ENCODE data around the gene AGFG1.

The AGFG1 gene

GRCh38 chr2:227607941-227608340, 136.0 kb downstream of the AGFG1 start:
- DNase-seq (ENCODE audit: low read depth in 2 of 2) = no peak

DNA sequence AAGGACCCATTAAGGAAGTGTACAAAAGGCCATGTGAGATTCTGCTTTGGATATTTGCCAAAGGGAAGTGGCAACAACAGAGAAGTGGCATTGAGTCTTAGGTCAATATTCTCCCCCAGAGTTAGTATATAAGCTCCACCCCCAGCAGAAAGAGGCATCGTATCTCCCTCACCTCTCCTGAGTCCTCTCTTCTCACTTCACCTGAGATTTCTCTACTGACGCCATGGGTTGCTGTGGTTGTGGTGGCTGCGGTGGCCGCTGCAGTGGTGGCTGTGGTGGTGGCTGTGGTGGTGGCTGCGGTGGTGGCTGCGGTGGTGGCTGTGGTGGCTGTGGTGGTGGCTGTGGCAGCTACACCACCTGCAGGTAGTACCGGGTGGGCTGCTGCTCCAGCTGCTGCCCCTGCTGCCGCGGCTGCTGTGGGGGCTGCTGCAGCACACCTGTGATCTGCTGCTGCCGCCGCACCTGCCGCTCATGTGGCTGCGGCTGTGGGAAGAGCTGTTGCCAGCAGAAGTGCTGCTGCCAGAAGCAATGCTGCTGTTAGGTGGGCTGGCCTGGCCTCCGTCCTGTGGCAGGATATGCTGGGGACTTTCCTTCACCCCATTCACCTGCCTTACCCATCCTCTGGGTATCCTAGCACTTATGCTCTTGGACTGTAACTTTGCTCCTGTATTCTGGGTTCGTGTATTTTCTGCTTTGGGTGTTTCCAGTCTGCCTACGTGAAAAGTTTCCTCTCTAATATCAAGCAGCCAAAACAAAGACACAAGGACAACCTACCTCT, 136.8 kb downstream of the AGFG1 start:
- DNase-seq (ENCODE audit: low read depth in 2 of 2) = no peak

- DNase-seq (ENCODE audit: low read depth in 2 of 2) = no peak
These were observed 138.2 kb downstream of the AGFG1 start for GRCh38 chr2:227610123-227610522.
